ENCODE data around the gene DPPA5. TPM values are rescaled to one million over a fixed set of nuclear protein-coding genes. Genes with fewer than 3 reads are reported as not detected.

The DPPA5 gene
- polyA plus RNA-seq, 1 donor (not counting 4 experiments of a cell fraction or from before 2014, with no cell fraction given) = not detected

- no peaks in the 10 kb centered on the region for H3K79me2 ChIP-seq (ENCODE audit: control insufficient read depth, insufficient read depth, low read length)
- no peaks in the 10 kb centered on the region for H3K27me3 ChIP-seq (ENCODE audit: control insufficient read depth, extremely low read depth, insufficient read depth, low read length)
- H3K4me1 ChIP-seq (ENCODE audit: control insufficient read depth, extremely low read depth, insufficient read depth, low read length) = no peaks in the 10 kb centered on the region
- no peak for TF ChIP-seq EZH2 (IDR thresholded peaks at IDR 0.05; ENCODE audit: low read length)
- TF ChIP-seq CTCF (optimal IDR thresholded peaks at IDR 0.05 in 1 of 3, IDR thresholded peaks at IDR 0.05 in 1 of 3, conservative IDR thresholded peaks at IDR 0.05 in 1 of 3; ENCODE audit: extremely low read depth in 1 of 3, insufficient read depth in 2 of 3, low read length in 3 of 3) = no peak
- H2AFZ ChIP-seq (ENCODE audit: control insufficient read depth, low read length) = no peak overlapping the region
- H3K9me3 ChIP-seq (ENCODE audit: control insufficient read depth, low read depth, low read length) = no peaks in the 10 kb centered on the region
- H3K36me3 ChIP-seq (ENCODE audit: control insufficient read depth in 2 of 2, extremely low read depth in 1 of 2, insufficient read depth in 2 of 2, low read length in 2 of 2) = no peaks in the 10 kb centered on the region
- H3K4me2 ChIP-seq (ENCODE audit: control insufficient read depth, extremely low read depth, insufficient read depth, low read depth, low read length) = no peak overlapping the region
- FAIRE-seq (no peak), DNase-seq (ENCODE audit: low read depth, low spot score) (no peak)
- H3K9ac ChIP-seq (ENCODE audit: control insufficient read depth, extremely low read depth, insufficient read depth, low read length) = no peak overlapping the region
- H3K4me3 ChIP-seq (ENCODE audit: control insufficient read depth in 2 of 3, extremely low read depth in 1 of 3, insufficient read depth in 2 of 3, low read depth in 1 of 3, low read length in 3 of 3) = no peak overlapping the region
- H4K20me1 ChIP-seq (ENCODE audit: control insufficient read depth, extremely low read depth, insufficient read depth, low read length) = no peaks in the 10 kb centered on the region
- dilution Hi-C loops (cut with MboI; ENCODE audit: extremely low pct_ligation_motif_present, low sequenced_read_pairs) = no loop called here
- no peak overlapping the region for H3K27ac ChIP-seq (ENCODE audit: control insufficient read depth, insufficient read depth, low read length)
- H3K9me1 ChIP-seq (ENCODE audit: control insufficient read depth, extremely low read depth, insufficient read depth, low read length) = no peaks in the 10 kb centered on the region
These were observed 41.8 kb upstream of the DPPA5 start for GRCh38 chr6:73395875-73396274.

GRCh38 chr6:73394577-73395354, 40.7 kb upstream of the DPPA5 start, which contains the start of gene DDX43:
DDX43 (plus strand) TSS chr6:73394828; CDS start chr6:73394906, 78 bp downstream.
- H3K9me3 ChIP-seq (ENCODE audit: control insufficient read depth, low read depth, low read length) = no peaks in the 10 kb centered on the region
- peak within 1 kb of the TSS; percentile 15 for H3K9ac ChIP-seq (ENCODE audit: control insufficient read depth, extremely low read depth, insufficient read depth, low read length)
- no peak within 1 kb of the TSS for H2AFZ ChIP-seq (ENCODE audit: control insufficient read depth, low read length)
- H4K20me1 ChIP-seq (ENCODE audit: control insufficient read depth, extremely low read depth, insufficient read depth, low read length) = no peaks in the 10 kb centered on the region
- dilution Hi-C loops (cut with MboI; ENCODE audit: extremely low pct_ligation_motif_present, low sequenced_read_pairs) = no loop called here
- no peaks in the 10 kb centered on the region for H3K79me2 ChIP-seq (ENCODE audit: control insufficient read depth, insufficient read depth, low read length)
- peak within 1 kb of the TSS; percentile 31 for H3K27ac ChIP-seq (ENCODE audit: control insufficient read depth, insufficient read depth, low read length)
- TF ChIP-seq EZH2 (IDR thresholded peaks at IDR 0.05; ENCODE audit: low read length) = no peak
- no peak for TF ChIP-seq CTCF (optimal IDR thresholded peaks at IDR 0.05 in 1 of 3, IDR thresholded peaks at IDR 0.05 in 1 of 3, conservative IDR thresholded peaks at IDR 0.05 in 1 of 3; ENCODE audit: extremely low read depth in 1 of 3, insufficient read depth in 2 of 3, low read length in 3 of 3)
- no peaks in the 10 kb centered on the region for H3K27me3 ChIP-seq (ENCODE audit: control insufficient read depth, extremely low read depth, insufficient read depth, low read length)
- H3K36me3 ChIP-seq (ENCODE audit: control insufficient read depth in 2 of 2, extremely low read depth in 1 of 2, insufficient read depth in 2 of 2, low read length in 2 of 2) = no peaks in the 10 kb centered on the region
- FAIRE-seq = no peak
- no peak for DNase-seq (ENCODE audit: low read depth, low spot score)
- H3K4me1 ChIP-seq (ENCODE audit: control insufficient read depth, extremely low read depth, insufficient read depth, low read length) = no peaks in the 10 kb centered on the region
- H3K4me3 ChIP-seq (ENCODE audit: control insufficient read depth in 2 of 3, extremely low read depth in 1 of 3, insufficient read depth in 2 of 3, low read depth in 1 of 3, low read length in 3 of 3) = peak within 1 kb of the TSS in 2 of 3 experiments; percentile 24 to 34
- no peaks in the 10 kb centered on the region for H3K9me1 ChIP-seq (ENCODE audit: control insufficient read depth, extremely low read depth, insufficient read depth, low read length)
- no peak within 1 kb of the TSS for H3K4me2 ChIP-seq (ENCODE audit: control insufficient read depth, extremely low read depth, insufficient read depth, low read depth, low read length)

Data from keratinocyte (primary cell).